Cerebellar cortex (tissue), 1 donor: ENCODE measurements around the gene EIF4G1.

Source experiments
- DNase-seq: peaks from one replicate; pipeline ENCODE4 v3.0.0-alpha.2; 2015; ENCODE audit warnings: low spot score

The EIF4G1 gene

GRCh38 chr3:184305577-184305976 is 8.8 kb upstream of the EIF4G1 start:
- no peak for DNase-seq

GRCh38 chr3:184306341-184306972 is 7.9 kb upstream of the EIF4G1 start:
- no peak for DNase-seq

- no peak for DNase-seq
Measured at GRCh38 chr3:184307915-184308314, 6.5 kb upstream of the EIF4G1 start.

DNA sequence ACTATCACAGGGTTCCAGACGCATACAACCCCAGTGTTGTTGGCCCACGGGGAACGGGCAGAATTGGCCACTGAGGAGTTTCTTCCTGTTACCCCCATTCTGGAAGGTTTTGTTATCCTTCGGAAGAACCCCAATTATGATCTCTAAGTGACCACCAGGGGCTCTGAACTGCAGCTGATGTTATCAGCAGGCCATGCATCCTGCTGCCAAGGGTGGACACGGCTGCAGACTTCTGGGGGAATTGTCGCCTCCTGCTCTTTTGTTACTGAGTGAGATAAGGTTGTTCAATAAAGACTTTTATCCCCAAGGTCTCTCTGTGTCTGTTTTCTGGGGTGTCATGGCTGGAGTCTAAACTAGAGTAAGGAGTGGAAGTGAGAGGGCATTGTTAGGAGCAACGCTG is 5.7 kb upstream of the EIF4G1 start:
- no peak for DNase-seq

DNA sequence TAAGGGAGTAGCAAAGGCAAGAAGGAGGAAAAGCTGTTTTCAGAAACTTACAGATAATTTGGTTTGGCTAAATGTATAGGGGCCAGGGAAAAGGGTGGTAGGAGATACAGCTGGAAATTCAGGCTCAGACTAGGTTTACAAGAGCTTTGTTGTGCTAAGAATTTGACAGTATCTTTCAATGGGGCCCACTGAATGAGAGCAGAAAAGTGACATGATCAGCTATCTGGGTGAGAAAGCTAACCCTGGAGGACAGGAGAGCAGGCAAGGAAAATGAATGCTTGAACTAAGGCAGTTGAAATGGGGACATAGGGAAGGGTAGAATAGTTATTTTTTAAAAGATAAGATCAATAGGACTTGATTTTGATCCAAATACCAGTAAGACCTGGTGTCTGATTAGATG is 2.8 kb upstream of the EIF4G1 start:
- DNase-seq = no peak

GRCh38 chr3:184314700-184315542 is 515 bp downstream of the EIF4G1 start:
- no peak for DNase-seq

DNA sequence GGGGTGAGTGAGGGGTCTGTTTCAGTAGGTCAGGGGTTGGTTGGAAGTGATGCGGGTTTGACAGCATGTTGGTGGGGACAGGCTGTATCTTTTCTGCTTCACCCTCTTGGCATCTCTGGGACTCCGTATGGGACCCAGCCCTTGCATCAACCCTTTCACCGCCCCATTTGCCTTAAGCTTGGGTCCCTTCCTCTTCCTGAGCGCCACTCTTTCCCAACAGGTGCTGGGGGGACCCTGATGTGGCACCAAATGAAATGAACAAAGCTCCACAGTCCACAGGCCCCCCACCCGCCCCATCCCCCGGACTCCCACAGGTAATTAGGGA is 1.1 kb downstream of the EIF4G1 start:
- DNase-seq = no peak

GRCh38 chr3:184315871-184316661 is 1.7 kb downstream of the EIF4G1 start:
- DNase-seq = no peak

GRCh38 chr3:184316792-184317191 is 2.4 kb downstream of the EIF4G1 start:
- DNase-seq = no peak

DNA sequence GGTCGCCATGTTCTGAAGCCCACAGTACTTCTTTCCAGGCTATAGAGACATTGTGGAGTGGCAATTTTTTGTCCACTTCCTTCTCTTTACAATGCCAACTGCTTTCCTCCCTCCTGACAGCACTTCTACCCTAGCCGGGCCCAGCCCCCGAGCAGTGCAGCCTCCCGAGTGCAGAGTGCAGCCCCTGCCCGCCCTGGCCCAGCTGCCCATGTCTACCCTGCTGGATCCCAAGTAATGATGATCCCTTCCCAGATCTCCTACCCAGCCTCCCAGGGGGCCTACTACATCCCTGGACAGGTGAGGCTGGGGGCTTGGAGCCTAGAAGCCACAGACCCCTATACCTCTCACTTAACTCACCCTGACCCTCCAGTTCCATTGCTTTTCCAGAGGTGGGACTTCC is 2.8 kb downstream of the EIF4G1 start:
- no peak for DNase-seq

DNA sequence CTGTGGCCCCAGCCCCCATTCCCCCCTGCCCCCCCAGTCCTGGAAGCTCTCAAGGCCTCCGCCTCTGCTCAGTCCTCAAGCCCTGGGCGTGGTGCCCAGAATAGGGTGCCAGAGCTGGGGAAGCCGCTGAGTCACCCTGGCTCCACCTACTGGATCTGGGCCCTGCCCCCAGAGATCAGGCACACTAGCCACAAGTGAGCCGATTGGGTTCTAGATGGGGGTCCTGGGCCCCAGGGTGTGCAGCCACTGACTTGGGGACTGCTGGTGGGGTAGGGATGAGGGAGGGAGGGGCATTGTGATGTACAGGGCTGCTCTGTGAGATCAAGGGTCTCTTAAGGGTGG is 5.7 kb downstream of the EIF4G1 start:
- peak; percentile 78 for DNase-seq

- no peak for DNase-seq
Measured at GRCh38 chr3:184321666-184322065, 7.3 kb downstream of the EIF4G1 start.

DNA sequence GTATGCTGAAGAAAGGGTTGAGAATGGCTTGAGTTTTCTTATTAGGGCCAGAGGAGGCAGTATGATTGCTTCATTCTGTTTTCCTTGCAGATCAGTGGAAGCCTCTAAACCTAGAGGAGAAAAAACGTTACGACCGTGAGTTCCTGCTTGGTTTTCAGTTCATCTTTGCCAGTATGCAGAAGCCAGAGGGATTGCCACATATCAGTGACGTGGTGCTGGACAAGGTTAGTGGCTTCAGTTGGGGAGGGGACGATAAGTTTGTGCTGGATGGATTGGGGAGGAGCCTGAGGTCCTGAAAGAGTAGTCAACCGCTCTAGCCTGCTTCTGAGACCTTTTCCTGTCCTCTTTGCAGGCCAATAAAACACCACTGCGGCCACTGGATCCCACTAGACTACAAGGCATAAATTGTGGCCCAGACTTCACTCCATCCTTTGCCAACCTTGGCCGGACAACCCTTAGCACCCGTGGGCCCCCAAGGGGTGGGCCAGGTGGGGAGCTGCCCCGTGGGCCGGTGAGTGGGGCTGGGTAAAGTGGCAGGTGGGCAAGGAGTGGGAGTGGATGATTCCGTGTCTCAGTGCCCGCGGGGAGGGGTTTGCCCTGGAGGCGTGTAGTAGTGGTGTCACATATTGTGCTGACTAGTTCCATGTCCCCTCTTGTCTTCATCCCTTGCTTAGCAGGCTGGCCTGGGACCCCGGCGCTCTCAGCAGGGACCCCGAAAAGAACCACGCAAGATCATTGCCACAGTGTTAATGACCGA is 8.5 kb downstream of the EIF4G1 start:
- DNase-seq = no peak

GRCh38 chr3:184323696-184324095 is 9.3 kb downstream of the EIF4G1 start:
- DNase-seq = no peak

GRCh38 chr3:184325269-184325668 is 10.9 kb downstream of the EIF4G1 start:
- DNase-seq = no peak

DNA sequence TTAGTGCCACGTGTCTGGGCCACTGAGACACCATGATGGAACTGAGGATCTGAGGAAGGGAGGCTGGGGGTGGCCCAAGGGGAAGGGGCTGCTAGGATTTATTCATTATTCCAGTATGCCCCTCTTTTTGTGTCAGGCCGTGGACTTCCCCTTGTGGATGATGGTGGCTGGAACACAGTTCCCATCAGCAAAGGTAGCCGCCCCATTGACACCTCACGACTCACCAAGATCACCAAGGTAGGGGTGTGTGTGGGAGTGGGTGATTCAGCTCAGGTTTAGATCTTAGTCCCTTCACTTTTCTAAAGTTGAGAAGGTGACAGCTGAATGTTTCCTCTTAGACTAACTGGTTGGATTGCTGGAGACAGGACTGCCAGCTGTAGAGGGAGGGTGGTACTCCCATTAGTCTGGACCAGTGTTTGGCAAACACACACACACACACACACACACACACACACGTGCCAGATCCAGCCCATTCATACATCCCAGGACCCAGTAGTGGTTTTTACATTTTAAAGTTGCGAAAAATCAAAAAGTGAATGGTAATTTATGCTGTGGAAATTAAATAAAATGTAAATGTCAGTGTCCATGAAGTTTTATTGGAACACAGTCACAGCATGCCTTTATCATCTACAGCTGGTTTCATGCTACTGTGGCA is 11.4 kb downstream of the EIF4G1 start:
- no peak for DNase-seq

DNA sequence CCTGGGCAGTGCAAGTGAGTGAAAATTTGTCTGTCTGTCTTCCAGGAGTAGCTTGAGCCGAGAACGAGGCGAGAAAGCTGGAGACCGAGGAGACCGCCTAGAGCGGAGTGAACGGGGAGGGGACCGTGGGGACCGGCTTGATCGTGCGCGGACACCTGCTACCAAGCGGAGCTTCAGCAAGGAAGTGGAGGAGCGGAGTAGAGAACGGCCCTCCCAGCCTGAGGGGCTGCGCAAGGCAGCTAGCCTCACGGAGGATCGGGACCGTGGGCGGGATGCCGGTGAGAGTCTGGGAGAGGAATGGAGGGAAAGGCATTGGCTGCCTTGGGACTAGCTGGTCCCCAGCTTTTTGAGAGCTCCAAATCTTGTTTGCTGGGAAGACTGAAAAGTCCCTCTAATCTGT is 12.8 kb downstream of the EIF4G1 start:
- no peak for DNase-seq

- no peak for DNase-seq
Measured at GRCh38 chr3:184328516-184328915, 14.1 kb downstream of the EIF4G1 start.

DNA sequence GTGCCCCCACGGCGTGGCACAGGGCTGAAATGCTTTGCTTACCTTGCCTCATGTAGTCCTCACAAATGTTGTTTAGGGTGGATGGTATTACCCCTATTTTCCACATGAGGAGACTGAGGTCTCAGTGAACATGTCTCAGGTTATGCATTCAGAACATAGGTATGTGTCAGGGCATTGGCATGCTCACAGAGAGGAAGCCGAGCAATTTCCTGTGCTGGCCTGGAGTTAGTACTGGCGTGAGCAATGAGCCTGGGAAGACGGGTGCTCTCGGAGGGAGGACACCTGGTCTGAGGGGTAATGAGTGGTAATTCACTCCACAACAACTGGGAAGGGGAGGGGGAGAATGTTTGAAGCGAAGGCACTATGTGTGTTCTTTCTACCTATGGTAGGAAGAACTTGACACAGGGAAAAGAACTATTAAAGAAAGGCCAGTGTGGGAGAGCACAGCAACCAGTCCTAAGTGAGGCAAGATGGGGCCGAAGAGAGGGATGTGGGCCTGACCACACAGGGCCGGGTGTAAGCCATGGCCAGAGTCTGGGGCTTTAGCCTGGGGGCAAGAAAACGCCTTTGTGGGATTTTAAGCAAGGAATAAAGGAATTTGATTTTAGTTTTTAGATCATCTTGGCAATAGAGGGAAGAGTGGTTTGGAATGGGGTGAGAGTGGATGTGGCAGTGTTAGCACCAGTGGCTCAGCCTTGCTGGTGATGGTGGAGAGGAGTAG is 18.1 kb downstream of the EIF4G1 start:
- no peak for DNase-seq

DNA sequence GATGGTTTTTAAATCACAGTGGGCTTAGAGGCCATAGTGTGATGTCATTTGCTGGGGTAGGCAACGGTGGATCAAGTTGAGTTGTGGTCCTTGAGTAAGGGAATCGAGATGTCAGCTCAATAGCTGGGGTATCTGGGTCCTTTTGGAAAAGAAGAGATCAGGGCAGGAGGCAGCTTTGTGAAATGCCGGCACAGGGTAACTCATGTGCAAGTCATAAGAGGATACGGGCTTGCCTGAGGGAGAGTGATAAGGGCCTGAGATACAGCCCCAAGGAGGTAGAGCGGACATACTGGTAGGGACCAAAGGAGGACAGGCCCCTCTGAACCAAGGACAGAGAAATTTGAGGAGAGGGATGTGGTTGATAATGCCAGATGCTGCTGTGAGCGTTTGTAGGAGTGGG is 18.8 kb downstream of the EIF4G1 start:
- no peak for DNase-seq

DNA sequence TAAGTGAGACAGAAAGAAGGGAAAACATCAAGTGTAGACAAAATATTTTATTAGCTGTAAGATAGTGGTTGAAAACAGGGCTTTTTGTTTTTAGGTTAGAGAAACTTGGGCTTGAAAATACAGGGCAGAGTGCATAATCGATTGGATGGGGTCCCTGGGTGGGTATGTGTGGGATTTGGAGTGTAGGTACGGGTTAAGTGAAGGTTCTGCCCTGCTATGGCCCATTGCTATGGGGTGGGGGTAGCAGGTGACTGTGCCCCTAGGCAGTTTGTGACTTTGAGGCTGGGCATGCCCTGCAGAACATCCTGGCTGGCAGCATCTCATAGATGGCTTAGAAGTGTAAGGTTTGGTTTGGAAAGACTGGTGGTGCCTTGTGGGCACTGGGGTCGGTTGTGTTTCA is 19.3 kb downstream of the EIF4G1 start:
- DNase-seq = no peak
